Urothelium cell line (cell line): Measurements from ENCODE around the gene SHANK2.

Experiments used
- DNase-seq: peaks from one replicate; pipeline ENCODE4 v3.0.0; 2011; ENCODE audit warnings: low spot score, mixed read lengths
- FAIRE-seq: peaks from 2 replicates; lab custom pipeline; 2011; peaks lifted over from hg19 to GRCh38; lab: Jason Lieb, UNC

SHANK2 gene

GRCh38 chr11:71223081-71223405 is 29.3 kb downstream of the SHANK2 start:
- no peak for FAIRE-seq
- DNase-seq, result no peak

GRCh38 chr11:71222318-71223080 is 29.9 kb downstream of the SHANK2 start:
- no peak for FAIRE-seq
- DNase-seq, result no peak

DNA sequence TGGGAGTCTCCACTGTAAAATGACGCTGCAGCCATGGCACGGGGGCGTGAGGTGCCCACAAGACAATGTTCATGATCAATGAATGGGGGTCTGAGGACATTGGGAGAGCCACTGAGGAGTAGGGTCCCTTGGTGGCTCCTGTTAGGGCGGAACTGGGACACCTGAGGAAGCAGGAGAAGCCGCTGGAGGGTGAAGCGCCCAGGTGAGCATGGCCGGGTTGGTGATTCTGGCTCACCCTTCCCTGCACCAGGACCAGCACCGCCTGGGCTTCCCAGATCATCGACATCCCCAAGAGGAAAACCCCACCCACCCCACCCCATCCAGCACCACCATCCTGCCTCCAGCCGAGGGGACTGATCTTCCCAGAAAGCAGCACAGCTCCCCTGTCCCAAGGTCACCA is 30.6 kb downstream of the SHANK2 start:
- FAIRE-seq, result no peak
- DNase-seq, result no peak

- DNase-seq (no peak), FAIRE-seq (no peak)
Observed at GRCh38 chr11:71221201-71221600, 31.2 kb downstream of the SHANK2 start.

GRCh38 chr11:71218789-71219499 is 33.4 kb downstream of the SHANK2 start:
- DNase-seq, result no peak
- FAIRE-seq, result no peak

DNA sequence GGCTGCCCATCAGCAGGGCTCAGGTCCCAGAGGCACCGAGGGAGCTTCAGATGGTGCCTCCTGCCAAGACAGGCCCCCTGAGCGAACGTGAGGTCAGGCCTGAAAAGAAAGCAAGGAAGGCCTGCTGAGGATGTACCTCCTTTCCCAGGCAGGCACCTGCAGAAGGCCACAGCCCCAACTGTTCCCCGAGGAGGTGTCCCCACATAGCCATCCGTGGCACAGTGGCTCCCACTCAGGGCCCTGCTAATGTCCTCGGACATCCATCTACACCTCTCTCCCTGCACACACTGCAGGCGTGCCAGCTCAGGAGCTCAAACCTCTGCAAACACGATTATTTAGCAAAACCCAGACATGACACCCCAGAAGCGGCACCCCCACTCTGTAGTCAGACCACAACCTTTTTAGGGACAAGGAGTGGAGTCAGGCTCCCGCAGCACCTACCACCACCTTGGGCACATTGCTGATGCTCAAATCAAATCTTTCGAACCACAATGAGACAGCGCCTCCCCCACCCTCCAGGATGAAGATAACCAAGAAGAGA is 36.9 kb downstream of the SHANK2 start:
- no peak for FAIRE-seq
- no peak for DNase-seq

DNA sequence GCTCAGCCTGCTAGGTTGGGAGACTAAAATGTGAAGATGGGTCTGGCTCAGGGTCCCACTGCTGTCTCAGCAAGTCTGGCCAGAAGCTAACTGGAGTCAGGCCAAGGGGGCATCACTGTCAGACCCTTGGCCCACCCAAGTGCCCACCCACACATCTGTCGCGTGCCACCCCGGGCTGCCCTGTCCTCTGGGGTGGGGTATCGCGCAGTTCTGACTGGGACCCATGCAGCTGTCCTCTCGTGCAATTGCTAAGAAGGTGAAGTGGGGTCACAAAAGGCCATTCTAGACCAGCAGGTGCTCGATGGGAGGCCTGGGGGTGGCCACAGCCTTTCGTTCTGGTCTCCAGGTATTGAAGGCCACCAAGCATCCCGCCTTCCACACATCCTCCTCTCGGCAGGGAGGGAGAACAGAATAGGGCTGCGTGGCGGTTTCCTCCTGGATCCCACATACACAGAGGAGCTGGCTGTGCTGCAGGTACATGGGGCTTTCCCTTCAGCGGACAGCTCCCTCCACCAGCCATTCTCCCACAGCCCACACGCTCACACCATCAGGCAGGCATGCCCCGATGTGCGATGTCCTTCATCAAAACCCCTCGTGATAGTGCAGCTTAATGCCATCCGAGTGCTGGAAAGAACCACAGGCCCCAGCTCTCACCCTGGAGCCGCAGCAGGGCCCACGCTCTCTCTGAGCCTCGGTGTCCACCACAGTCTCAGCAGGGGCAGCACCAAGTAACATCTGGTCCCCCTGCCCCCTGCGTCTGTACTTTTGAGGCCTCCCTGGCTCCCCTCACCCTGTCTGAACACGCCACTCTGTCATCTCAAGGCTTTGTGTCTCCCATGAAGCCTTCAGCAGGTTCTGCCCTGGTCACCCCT is 37.6 kb downstream of the SHANK2 start:
- no peak for DNase-seq
- FAIRE-seq, result no peak

DNA sequence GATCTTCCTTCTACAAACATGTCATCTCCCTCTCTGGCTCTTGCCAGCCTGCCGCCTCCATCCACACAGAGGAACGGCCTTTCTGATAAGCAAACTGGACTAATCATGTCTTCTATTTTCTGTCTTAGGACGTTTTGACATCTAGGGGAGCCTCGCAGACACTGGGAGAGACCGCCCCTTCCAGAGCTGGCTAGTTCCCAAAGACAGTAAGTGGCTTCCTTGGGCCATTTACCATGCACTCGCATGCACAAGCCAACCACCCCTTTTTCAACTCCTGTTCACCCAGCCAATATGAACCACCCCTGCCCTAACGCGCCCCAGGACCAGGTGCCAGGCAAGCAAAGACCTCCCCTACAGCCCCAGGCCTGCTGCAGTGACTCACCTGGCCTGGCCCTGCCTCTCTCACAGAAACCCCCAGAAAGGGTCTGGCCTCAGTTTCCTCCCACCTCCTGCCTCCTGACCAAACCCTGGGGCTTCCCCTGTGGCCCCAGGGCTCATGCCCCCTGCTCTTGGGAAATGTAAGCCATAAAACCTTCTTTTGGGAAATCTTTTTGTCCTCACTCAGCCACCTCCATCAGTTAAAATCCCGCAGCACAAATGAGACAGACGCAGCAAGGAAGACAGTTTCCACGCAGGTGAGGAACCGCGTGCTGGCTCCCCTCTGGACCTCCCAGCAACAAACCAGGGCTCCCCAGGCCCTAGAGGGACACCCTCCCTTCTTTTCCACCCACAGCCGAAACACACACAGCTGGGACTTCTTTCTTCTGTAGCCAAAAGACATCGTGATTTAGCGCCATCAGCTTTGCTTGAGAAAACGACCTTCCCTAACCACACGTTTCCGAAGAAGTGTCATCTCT is 38.5 kb downstream of the SHANK2 start:
- FAIRE-seq (no peak), DNase-seq (no peak)

GRCh38 chr11:71212871-71213559 is 39.4 kb downstream of the SHANK2 start:
- FAIRE-seq (no peak), DNase-seq (no peak)

DNA sequence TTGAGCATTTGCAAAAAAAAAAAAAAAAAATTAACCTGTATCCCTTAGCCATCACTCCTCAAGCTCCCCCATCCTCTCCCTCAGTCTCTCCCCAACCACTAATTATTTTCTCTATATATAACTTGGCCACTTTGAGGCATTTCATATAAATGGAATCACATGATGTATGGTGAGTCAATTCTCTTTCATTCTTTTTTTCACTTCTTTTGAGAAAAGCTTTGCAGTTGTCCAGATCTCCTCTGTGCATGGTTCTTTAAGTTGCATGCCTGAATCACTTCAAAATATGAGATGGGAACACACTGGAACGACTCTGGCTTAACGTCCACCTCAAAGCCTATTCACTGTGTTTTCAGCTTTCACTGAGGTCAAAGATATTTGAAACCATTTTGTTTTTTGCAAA is 40.7 kb downstream of the SHANK2 start:
- DNase-seq (no peak), FAIRE-seq (no peak)

DNA sequence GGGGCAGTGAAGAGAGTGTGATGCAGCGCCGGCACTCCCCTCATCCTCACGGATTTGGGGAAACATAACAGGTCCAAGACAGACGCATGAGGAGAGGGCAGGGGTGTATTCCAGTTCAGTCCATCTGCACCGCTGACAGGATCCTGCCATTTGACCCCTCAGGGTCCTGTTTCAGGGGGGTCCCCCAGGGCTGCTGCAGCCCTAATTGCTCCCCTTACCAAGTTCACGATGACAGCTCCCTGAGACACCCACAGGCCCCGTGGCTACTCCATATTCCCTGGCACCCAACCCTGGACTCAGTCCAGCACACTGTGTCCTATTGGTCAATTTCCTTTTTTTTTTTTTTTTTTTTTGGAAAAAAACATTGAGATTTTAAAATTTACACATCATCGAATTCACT is 41.5 kb downstream of the SHANK2 start:
- no peak for FAIRE-seq
- DNase-seq, result no peak

- DNase-seq, result no peak
- no peak for FAIRE-seq
Observed at GRCh38 chr11:71209656-71210055, 42.7 kb downstream of the SHANK2 start.

GRCh38 chr11:71209181-71209580 is 43.2 kb downstream of the SHANK2 start:
- DNase-seq (no peak), FAIRE-seq (no peak)

DNA sequence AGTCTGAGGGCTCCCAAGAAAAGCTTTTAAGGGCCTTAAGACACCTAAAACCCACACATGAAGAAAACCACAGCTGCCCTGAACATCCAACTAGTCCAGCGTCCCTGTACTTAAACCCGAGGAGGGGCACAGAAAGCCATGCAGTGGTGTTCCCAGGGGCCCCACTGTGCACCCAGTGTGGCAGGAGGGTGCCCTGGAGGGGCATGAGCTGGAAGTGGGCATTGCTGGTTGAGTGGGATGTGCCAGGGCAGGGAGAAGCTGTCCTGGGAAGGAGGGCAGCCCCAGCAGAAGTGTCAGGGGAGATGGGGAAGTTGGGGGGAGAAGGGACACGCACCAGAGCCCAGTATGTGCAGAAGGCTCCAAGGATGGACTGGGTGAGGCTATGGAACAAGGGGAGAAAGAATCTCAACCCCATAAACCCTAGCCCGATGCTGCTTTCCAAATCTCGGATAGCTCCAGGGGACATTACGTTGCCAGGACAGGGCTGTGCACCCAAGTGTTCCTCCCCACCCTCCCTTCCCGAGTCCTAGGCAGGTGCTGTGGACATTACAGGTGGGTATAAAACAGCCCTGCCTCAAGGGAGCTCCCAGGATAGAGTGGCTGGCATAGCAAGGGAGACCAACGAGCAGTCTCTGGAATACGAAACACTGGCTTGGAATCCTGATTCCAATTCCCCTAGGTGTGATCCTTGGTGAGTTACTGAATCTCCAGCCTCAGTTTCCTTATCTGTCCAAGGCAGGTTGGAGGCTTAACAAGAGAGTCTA is 44.2 kb downstream of the SHANK2 start:
- FAIRE-seq (no peak), DNase-seq (no peak)

- DNase-seq (no peak), FAIRE-seq (no peak)
Observed at GRCh38 chr11:71207563-71207962, 44.8 kb downstream of the SHANK2 start.

- DNase-seq (no peak), FAIRE-seq (no peak)
Observed at GRCh38 chr11:71206186-71206585, 46.2 kb downstream of the SHANK2 start.

GRCh38 chr11:71204748-71205664 is 47.4 kb downstream of the SHANK2 start:
- DNase-seq, result no peak
- no peak for FAIRE-seq

GRCh38 chr11:71204294-71204693 is 48.1 kb downstream of the SHANK2 start:
- no peak for FAIRE-seq

More at GRCh38 chr11:71204294-71204693, 48.1 kb downstream of the SHANK2 start:
- DNase-seq, result no peak
